Colonic mucosa (tissue), 4 donors: Measurements from ENCODE around the gene VAC14. TPM values are rescaled to one million over a fixed set of nuclear protein-coding genes. Genes with fewer than 3 reads are reported as not detected.
A peak's percentile ranks its signal among the peaks of the same experiment; 100 is the strongest.

ENCODE experiments used
- DNase-seq: peaks from one replicate; pipeline ENCODE4 v3.0.0-alpha.2; 2020
- H3K27ac ChIP-seq: fragments of 200-600 bp; one replicate; pipeline ENCODE4 v1.8.0; 2021
- H3K27me3 ChIP-seq: fragments of 200-600 bp; one replicate; pipeline ENCODE4 v1.8.0; 2021
- H3K36me3 ChIP-seq: fragments of 200-600 bp; one replicate; pipeline ENCODE4 v1.8.0; 2021
- H3K4me1 ChIP-seq: fragments of 200-600 bp; one replicate; pipeline ENCODE4 v1.8.0; 2021; ENCODE audit warnings: mild to moderate bottlenecking
- H3K4me3 ChIP-seq: fragments of 200-600 bp; one replicate; pipeline ENCODE4 v1.8.0; 2021
- H3K9ac ChIP-seq, 2 donors: one replicate each; pipeline ENCODE4 v1.7.0; 2013; ENCODE audit warnings: control low read depth in 2 of 2, low read depth in 2 of 2, low read length in 2 of 2
- H3K9me3 ChIP-seq: fragments of 200-600 bp; one replicate; pipeline ENCODE4 v1.8.0; 2021
- CTCF ChIP-seq: fragments of 200-600 bp; IDR thresholded peaks from one replicate; pipeline ENCODE4 v1.8.0; 2022; ENCODE audit warnings: antibody characterized with exemption, mild to moderate bottlenecking
- intact Hi-C: fragments of 100-400 bp; cut with DNase I; formaldehyde crosslinking; loops from one replicate; pipeline ENCODE4 v1.14.1; 2022
- total RNA-seq, 2 donors: library from RNA; stranded (reverse); fragmentation: NEBNext Ultra II Directional in 1 of 2; extraction: Animal tissue kit (Norgen Biotek cat#: 25700) in 1 of 2; gene quantifications; one replicate each; pipeline ENCODE4 v1.2.1, GENCODE V29; 2021
- donor health status: healthy.
- donor health status: DM: no; HTN: no; CAD: no.
- donor health status: DM: no; HTN: no; CAD: no.

Gene VAC14
- total RNA-seq, 2 donors from 2014 or later, result 20.7 to 41.8 TPM

GRCh38 chr16:70698901-70699300 lies 102.1 kb downstream of the VAC14 start:
- Histone ChIP-seq H3K4me1 (peaks cover 16% of the 10 kb centered on the region), H3K9ac (no peak overlapping the region), H3K4me3 (no peak overlapping the region), H3K9me3 (no peaks in the 10 kb centered on the region), H3K36me3 (no peaks in the 10 kb centered on the region), H3K27me3 (no peaks in the 10 kb centered on the region), H3K27ac (no peak overlapping the region)
- TF ChIP-seq CTCF, result no peak
- no peak for DNase-seq
- intact Hi-C loops, result no loop called here

- TF ChIP-seq CTCF, result no peak
- no peak overlapping the region for H3K4me3 ChIP-seq
- no peak for DNase-seq
- H3K36me3 ChIP-seq, result no peaks in the 10 kb centered on the region
- H3K9me3 ChIP-seq, result no peaks in the 10 kb centered on the region
- H3K27me3 ChIP-seq, result no peaks in the 10 kb centered on the region
- H3K9ac ChIP-seq, result peak overlapping the region in 1 of 2 donors; percentile 46
- peaks cover 19% of the 10 kb centered on the region for H3K4me1 ChIP-seq
- intact Hi-C loops, result no loop called here
- no peak overlapping the region for H3K27ac ChIP-seq
These were observed 103.3 kb downstream of the VAC14 start for GRCh38 chr16:70697594-70698170.

GRCh38 chr16:70696952-70697593 lies 103.9 kb downstream of the VAC14 start:
- Histone ChIP-seq H3K9me3 (no peaks in the 10 kb centered on the region), H3K36me3 (no peaks in the 10 kb centered on the region), H3K4me1 (peaks cover 19% of the 10 kb centered on the region), H3K27me3 (no peaks in the 10 kb centered on the region), H3K27ac (peak overlapping the region; percentile 7), H3K9ac (peak overlapping the region in 1 of 2 donors; percentile 46), H3K4me3 (no peak overlapping the region)
- intact Hi-C loops, result no loop called here
- no peak for TF ChIP-seq CTCF
- DNase-seq, result no peak

GRCh38 chr16:70696355-70696754 lies 104.6 kb downstream of the VAC14 start:
- H3K27me3 ChIP-seq, result no peaks in the 10 kb centered on the region
- H3K36me3 ChIP-seq, result no peaks in the 10 kb centered on the region
- H3K9me3 ChIP-seq, result no peaks in the 10 kb centered on the region
- DNase-seq, result no peak
- no peak overlapping the region for H3K4me3 ChIP-seq
- peak overlapping the region; percentile 52 for H3K27ac ChIP-seq
- no peak overlapping the region for H3K9ac ChIP-seq
- TF ChIP-seq CTCF, result no peak
- intact Hi-C loops, result no loop called here
- H3K4me1 ChIP-seq, result peaks cover 21% of the 10 kb centered on the region

GRCh38 chr16:70695331-70696070 lies 105.5 kb downstream of the VAC14 start:
- no peaks in the 10 kb centered on the region for H3K36me3 ChIP-seq
- DNase-seq, result peak; percentile 54
- no peak overlapping the region for H3K4me3 ChIP-seq
- H3K9ac ChIP-seq, result peak overlapping the region in 1 of 2 donors; percentile 3
- intact Hi-C loops, result no loop called here
- peak overlapping the region; percentile 52 for H3K27ac ChIP-seq
- H3K9me3 ChIP-seq, result no peaks in the 10 kb centered on the region
- H3K27me3 ChIP-seq, result no peaks in the 10 kb centered on the region
- H3K4me1 ChIP-seq, result peaks cover 28% of the 10 kb centered on the region
- TF ChIP-seq CTCF, result no peak
